ENCODE measurements around the gene KNTC1.

DNA sequence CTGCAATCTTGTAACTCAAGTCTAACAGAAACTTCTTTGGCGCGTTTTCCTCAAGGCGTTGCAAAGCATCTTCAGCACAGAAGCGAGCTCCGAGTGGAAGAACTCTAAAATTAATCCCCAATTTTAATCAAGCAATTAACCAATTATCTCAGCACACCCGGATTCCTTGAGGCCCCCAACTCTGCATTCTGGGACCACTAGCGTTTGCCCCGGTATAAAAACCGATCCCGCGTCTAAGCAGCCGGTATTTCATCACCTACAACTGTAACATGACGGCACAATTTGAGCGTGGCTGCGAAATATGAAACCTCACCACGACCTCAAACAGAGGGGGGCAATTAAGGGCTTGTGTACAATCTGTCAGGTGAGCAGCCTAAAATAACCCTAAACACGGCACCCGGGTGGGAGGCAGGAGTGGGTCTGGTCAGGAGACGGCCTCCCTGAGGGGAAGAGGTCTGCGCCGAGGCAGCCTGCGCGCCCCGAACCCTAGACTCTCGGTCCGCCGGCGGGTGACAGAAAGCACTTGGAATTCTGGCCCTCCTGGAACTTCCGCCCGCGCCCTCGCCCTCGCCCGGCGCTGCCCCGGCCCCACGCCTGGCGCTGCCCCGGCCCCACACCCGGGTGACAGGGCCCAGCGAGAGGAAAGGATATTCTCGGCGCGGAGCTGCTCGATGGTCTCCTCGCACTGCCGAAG lies 26.9 kb upstream of the KNTC1 start:
- TF ChIP-seq CTCF (conservative IDR thresholded peaks at IDR 0.05; ENCODE audit: low read depth, low read length), result no peak
- no peak for TF ChIP-seq EZH2 (IDR thresholded peaks at IDR 0.05; ENCODE audit: borderline replicate concordance, low read depth, low read length, poor library complexity, severe bottlenecking)
